HepG2 (cell line): Measurements from ENCODE around the gene CSNK1D. TPM values are rescaled to one million over a fixed set of nuclear protein-coding genes. Genes with fewer than 3 reads are reported as not detected.
A peak's percentile ranks its signal among the peaks of the same experiment; 100 is the strongest.

ENCODE experiments used
- ASH2L ChIP-seq: fragments of 300-600, 200-600 bp; sonication (generic); IDR thresholded peaks from 2 replicates; pipeline ENCODE4 v1.7.0; 2017; ENCODE audit warnings: low read depth, mild to moderate bottlenecking, moderate library complexity, mixed read lengths, low read length; ENCODE audit not compliant: insufficient read length
- CREM ChIP-seq, 2 experiments: sonication (generic) in 1 of 2; formaldehyde crosslinking in 1 of 2; IDR thresholded peaks; 2 replicates each; pipeline versions ENCODE4 v1.4.0 to v1.6.1; 2016 to 2020; ENCODE audit warnings: antibody characterized with exemption in 1 of 2, mild to moderate bottlenecking in 1 of 2, missing genetic modification reagents in 1 of 2
- GTF3A ChIP-seq: sonication (generic); formaldehyde crosslinking; conservative IDR thresholded peaks from 2 replicates; pipeline ENCODE4 v1.4.0; 2020; ENCODE audit warnings: mild to moderate bottlenecking, missing genetic modification reagents
- KDM5B ChIP-seq: sonication (generic); formaldehyde crosslinking; IDR thresholded peaks from 2 replicates; pipeline ENCODE4 v1.4.0; 2020; ENCODE audit warnings: missing genetic modification reagents, mild to moderate bottlenecking, borderline replicate concordance
- LCORL ChIP-seq, 2 experiments: fragments of 450-650 bp in 1 of 2; sonication (generic) in 1 of 2; formaldehyde crosslinking in 1 of 2; IDR thresholded peaks; 2 replicates each; pipeline versions ENCODE4 v1.5.0 to v1.6.1; 2017 to 2020; ENCODE audit warnings: antibody characterized with exemption in 1 of 2, missing genetic modification reagents in 1 of 2
- NKX3-1 ChIP-seq: sonication (generic); formaldehyde crosslinking; IDR thresholded peaks from 2 replicates; pipeline ENCODE4 v1.5.0; 2020; ENCODE audit warnings: missing genetic modification reagents
- PPARG ChIP-seq: conservative IDR thresholded peaks from 2 replicates; pipeline ENCODE4 v1.6.1; 2016; ENCODE audit warnings: missing biosample characterization, missing genetic modification reagents
- SP1 ChIP-seq, 2 experiments: fragments of 450-650 bp in 1 of 2; sonication (generic) in 1 of 2; formaldehyde crosslinking in 1 of 2; IDR thresholded peaks; 2 replicates each; pipeline versions ENCODE4 v1.4.0 to v1.6.1; 2016 to 2020; ENCODE audit warnings: missing genetic modification reagents in 1 of 2
- SRF ChIP-seq: IDR thresholded peaks from 2 replicates; pipeline ENCODE4 v1.6.1; 2011; ENCODE audit warnings: mild to moderate bottlenecking, low read depth, low read length, moderate library complexity
- TARDBP ChIP-seq: sonication (generic); formaldehyde crosslinking; IDR thresholded peaks from 2 replicates; pipeline ENCODE4 v1.8.0; 2022; ENCODE audit warnings: mild to moderate bottlenecking, missing genetic modification reagents
- WIZ ChIP-seq: sonication (generic); formaldehyde crosslinking; IDR thresholded peaks from 2 replicates; pipeline ENCODE4 v1.5.1; 2020; ENCODE audit warnings: mild to moderate bottlenecking, missing genetic modification reagents
- ZBTB7A ChIP-seq: sonication (generic); formaldehyde crosslinking; IDR thresholded peaks from 2 replicates; pipeline ENCODE4 v1.8.0; 2022; ENCODE audit warnings: mild to moderate bottlenecking, missing genetic modification reagents
- ZNF333 ChIP-seq: sonication (generic); formaldehyde crosslinking; IDR thresholded peaks from 2 replicates; pipeline ENCODE4 v1.4.0; 2020; ENCODE audit warnings: mild to moderate bottlenecking, missing genetic modification reagents, borderline replicate concordance
- ZNF343 ChIP-seq: sonication (generic); formaldehyde crosslinking; IDR thresholded peaks from 2 replicates; pipeline ENCODE4 v1.4.0; 2020; ENCODE audit warnings: mild to moderate bottlenecking, missing genetic modification reagents
- ZNF547 ChIP-seq: sonication (generic); formaldehyde crosslinking; IDR thresholded peaks from 2 replicates; pipeline ENCODE4 v1.5.1; 2020; ENCODE audit warnings: mild to moderate bottlenecking, missing genetic modification reagents
- polyA plus RNA-seq, 8 experiments: library from polyadenylated mRNA; depleted of rRNA in 3 of 8; stranded (reverse) in 7 of 8; unstranded in 1 of 8; fragments of >200 nt; fragmentation: Illumina TruSeq in 4 of 8; extraction: Trizol in 4 of 8; gene quantifications; 2 replicates each; pipeline versions ENCODE4 v1.2.1 to v1.2.3, GENCODE V29; 2011 to 2016; ENCODE audit warnings: low read depth in 4 of 8, missing spikeins in 1 of 8, mixed read lengths in 1 of 8; ENCODE audit not compliant: insufficient read depth in 1 of 8
- total RNA-seq, 5 experiments: library from RNA; depleted of rRNA; stranded (reverse); fragments of >200 nt; fragmentation: Illumina TruSeq; extraction: Trizol; gene quantifications; 2 replicates each; pipeline ENCODE4 v1.2.3, GENCODE V29; 2016; ENCODE audit warnings: low read depth in 1 of 5
- TF ChIP-seq, protein P1 (sequence below): sonication (generic); formaldehyde crosslinking; IDR thresholded peaks from 2 replicates; pipeline ENCODE4 v1.4.0; 2020; ENCODE audit warnings: mild to moderate bottlenecking, missing genetic modification reagents
- TF ChIP-seq, protein P2 (sequence below): sonication (generic); formaldehyde crosslinking; IDR thresholded peaks from 2 replicates; pipeline ENCODE4 v1.4.0; 2020; ENCODE audit warnings: missing genetic modification reagents, borderline replicate concordance
- TF ChIP-seq, protein P3 (sequence below): sonication (generic); formaldehyde crosslinking; IDR thresholded peaks from 2 replicates; pipeline ENCODE4 v1.4.0; 2020; ENCODE audit warnings: missing genetic modification reagents
- TF ChIP-seq, protein P4 (sequence below): sonication (generic); formaldehyde crosslinking; IDR thresholded peaks from 2 replicates; pipeline ENCODE4 v1.5.0; 2020; ENCODE audit warnings: missing genetic modification reagents, mild to moderate bottlenecking, borderline replicate concordance
- TF ChIP-seq, protein P5 (sequence below): sonication (generic); formaldehyde crosslinking; IDR thresholded peaks from 2 replicates; pipeline ENCODE4 v1.5.0; 2020; ENCODE audit warnings: missing genetic modification reagents, mild to moderate bottlenecking, borderline replicate concordance

The CSNK1D gene
- total and polyA plus RNA-seq, 2 of the 13 experiments (the other 11 are each of a cell fraction or from before 2014, with no cell fraction given): 31.5 to 128 TPM

DNA sequence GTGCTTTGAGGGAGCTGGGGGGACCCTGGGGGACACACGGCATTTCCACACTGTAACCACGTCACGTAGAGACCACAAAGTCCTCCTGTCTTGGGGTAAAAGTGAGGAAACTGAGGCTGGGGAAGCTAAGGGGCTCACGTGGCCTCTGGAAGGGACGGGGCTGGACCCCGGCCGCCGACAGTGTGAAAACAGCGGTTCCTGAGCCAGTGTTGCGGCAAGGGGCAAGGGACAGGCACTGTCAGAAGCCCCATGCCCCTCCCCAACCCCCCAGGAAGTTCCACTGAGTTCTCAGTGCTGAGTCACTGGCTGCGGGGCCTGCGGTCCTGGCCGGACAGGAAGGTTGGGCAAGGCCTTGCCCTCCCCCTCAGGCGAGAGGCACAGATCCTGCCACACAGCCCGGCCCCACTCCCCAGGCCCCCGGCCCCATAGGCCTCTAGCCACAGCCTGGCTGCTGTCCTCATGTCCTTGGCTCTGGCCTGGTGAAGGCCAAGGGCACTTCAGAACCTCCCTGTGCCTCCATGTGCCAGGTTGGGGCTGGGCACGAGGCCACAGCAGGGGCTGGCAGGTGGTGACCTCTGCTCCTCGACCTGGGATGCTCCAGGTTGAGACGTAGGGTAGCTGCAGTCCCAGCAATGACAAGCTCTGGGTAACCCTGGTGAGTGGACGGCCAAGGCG lies 55.8 kb downstream of the CSNK1D start (continued):
- TF ChIP-seq, protein P1, sequence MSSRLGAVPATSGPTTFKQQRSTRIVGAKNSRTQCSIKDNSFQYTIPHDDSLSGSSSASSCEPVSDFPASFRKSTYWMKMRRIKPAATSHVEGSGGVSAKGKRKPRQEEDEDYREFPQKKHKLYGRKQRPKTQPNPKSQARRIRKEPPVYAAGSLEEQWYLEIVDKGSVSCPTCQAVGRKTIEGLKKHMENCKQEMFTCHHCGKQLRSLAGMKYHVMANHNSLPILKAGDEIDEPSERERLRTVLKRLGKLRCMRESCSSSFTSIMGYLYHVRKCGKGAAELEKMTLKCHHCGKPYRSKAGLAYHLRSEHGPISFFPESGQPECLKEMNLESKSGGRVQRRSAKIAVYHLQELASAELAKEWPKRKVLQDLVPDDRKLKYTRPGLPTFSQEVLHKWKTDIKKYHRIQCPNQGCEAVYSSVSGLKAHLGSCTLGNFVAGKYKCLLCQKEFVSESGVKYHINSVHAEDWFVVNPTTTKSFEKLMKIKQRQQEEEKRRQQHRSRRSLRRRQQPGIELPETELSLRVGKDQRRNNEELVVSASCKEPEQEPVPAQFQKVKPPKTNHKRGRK (CRISPR knock-in tag): no peak
- TF ChIP-seq, protein P2, sequence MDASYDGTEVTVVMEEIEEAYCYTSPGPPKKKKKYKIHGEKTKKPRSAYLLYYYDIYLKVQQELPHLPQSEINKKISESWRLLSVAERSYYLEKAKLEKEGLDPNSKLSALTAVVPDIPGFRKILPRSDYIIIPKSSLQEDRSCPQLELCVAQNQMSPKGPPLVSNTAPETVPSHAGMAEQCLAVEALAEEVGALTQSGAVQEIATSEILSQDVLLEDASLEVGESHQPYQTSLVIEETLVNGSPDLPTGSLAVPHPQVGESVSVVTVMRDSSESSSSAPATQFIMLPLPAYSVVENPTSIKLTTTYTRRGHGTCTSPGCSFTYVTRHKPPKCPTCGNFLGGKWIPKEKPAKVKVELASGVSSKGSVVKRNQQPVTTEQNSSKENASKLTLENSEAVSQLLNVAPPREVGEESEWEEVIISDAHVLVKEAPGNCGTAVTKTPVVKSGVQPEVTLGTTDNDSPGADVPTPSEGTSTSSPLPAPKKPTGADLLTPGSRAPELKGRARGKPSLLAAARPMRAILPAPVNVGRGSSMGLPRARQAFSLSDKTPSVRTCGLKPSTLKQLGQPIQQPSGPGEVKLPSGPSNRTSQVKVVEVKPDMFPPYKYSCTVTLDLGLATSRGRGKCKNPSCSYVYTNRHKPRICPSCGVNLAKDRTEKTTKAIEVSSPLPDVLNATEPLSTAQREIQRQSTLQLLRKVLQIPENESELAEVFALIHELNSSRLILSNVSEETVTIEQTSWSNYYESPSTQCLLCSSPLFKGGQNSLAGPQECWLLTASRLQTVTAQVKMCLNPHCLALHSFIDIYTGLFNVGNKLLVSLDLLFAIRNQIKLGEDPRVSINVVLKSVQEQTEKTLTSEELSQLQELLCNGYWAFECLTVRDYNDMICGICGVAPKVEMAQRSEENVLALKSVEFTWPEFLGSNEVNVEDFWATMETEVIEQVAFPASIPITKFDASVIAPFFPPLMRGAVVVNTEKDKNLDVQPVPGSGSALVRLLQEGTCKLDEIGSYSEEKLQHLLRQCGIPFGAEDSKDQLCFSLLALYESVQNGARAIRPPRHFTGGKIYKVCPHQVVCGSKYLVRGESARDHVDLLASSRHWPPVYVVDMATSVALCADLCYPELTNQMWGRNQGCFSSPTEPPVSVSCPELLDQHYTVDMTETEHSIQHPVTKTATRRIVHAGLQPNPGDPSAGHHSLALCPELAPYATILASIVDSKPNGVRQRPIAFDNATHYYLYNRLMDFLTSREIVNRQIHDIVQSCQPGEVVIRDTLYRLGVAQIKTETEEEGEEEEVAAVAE (CRISPR knock-in tag): peak; percentile 88
- TF ChIP-seq LCORL (IDR thresholded peaks at IDR 0.05): no peak
- TF ChIP-seq LCORL (CRISPR knock-in tag; IDR thresholded peaks at IDR 0.05): peak; percentile 98
- TF ChIP-seq CREM (IDR thresholded peaks at IDR 0.05): 0 out of 2 replicates have a peak, but pooled peaks have one; percentile 30
- no peak for TF ChIP-seq CREM (CRISPR knock-in tag; IDR thresholded peaks at IDR 0.05)
- peak; percentile 70 for TF ChIP-seq TARDBP (CRISPR knock-in tag)
- peak; percentile 90; the same call in 1 of the 2 replicates for TF ChIP-seq NKX3-1 (CRISPR knock-in tag)
- peak; percentile 69; the same call in 1 of the 2 replicates for TF ChIP-seq KDM5B (CRISPR knock-in tag)
- TF ChIP-seq, protein P3, sequence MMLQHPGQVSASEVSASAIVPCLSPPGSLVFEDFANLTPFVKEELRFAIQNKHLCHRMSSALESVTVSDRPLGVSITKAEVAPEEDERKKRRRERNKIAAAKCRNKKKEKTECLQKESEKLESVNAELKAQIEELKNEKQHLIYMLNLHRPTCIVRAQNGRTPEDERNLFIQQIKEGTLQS (CRISPR knock-in tag): peak; percentile 90; the same call in 1 of the 2 replicates
- TF ChIP-seq, protein P4, sequence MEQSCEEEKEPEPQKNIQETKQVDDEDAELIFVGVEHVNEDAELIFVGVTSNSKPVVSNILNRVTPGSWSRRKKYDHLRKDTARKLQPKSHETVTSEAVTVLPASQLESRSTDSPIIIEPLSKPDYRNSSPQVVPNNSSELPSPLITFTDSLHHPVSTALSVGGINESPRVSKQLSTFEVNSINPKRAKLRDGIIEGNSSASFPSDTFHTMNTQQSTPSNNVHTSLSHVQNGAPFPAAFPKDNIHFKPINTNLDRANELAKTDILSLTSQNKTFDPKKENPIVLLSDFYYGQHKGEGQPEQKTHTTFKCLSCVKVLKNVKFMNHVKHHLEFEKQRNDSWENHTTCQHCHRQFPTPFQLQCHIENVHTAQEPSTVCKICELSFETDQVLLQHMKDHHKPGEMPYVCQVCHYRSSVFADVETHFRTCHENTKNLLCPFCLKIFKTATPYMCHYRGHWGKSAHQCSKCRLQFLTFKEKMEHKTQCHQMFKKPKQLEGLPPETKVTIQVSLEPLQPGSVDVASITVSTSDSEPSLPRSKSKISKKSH: no peak; the same call in 1 of the 2 replicates
- no peak for TF ChIP-seq GTF3A (CRISPR knock-in tag)
- TF ChIP-seq ASH2L: no peak
- TF ChIP-seq ZNF547 (CRISPR knock-in tag): no peak
- TF ChIP-seq SP1 (IDR thresholded peaks at IDR 0.05): no peak
- peak; percentile 68; the same call in 1 of the 2 replicates for TF ChIP-seq SP1 (CRISPR knock-in tag; IDR thresholded peaks at IDR 0.05)
- no peak for TF ChIP-seq ZNF333 (CRISPR knock-in tag)
- TF ChIP-seq SRF: no peak
- TF ChIP-seq WIZ (CRISPR knock-in tag): peak; percentile 84; the same call in 1 of the 2 replicates
- peak; percentile 75 for TF ChIP-seq ZBTB7A (CRISPR knock-in tag)
- TF ChIP-seq, protein P5, sequence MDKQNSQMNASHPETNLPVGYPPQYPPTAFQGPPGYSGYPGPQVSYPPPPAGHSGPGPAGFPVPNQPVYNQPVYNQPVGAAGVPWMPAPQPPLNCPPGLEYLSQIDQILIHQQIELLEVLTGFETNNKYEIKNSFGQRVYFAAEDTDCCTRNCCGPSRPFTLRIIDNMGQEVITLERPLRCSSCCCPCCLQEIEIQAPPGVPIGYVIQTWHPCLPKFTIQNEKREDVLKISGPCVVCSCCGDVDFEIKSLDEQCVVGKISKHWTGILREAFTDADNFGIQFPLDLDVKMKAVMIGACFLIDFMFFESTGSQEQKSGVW: no peak
- TF ChIP-seq PPARG: 0 out of 2 replicates have a peak, but pooled peaks have one; percentile 48
- no peak for TF ChIP-seq ZNF343 (CRISPR knock-in tag)
